ENCODE data around the gene PDLIM1. TPM values are rescaled to one million over a fixed set of nuclear protein-coding genes. Genes with fewer than 3 reads are reported as not detected.

PDLIM1 gene
- total and polyA plus RNA-seq, 12 donors, result 0.89 to 63.3 (median 31.2) TPM

- TF ChIP-seq POLR2A (IDR thresholded peaks at IDR 0.05), result no peak
- TF ChIP-seq, protein P1, sequence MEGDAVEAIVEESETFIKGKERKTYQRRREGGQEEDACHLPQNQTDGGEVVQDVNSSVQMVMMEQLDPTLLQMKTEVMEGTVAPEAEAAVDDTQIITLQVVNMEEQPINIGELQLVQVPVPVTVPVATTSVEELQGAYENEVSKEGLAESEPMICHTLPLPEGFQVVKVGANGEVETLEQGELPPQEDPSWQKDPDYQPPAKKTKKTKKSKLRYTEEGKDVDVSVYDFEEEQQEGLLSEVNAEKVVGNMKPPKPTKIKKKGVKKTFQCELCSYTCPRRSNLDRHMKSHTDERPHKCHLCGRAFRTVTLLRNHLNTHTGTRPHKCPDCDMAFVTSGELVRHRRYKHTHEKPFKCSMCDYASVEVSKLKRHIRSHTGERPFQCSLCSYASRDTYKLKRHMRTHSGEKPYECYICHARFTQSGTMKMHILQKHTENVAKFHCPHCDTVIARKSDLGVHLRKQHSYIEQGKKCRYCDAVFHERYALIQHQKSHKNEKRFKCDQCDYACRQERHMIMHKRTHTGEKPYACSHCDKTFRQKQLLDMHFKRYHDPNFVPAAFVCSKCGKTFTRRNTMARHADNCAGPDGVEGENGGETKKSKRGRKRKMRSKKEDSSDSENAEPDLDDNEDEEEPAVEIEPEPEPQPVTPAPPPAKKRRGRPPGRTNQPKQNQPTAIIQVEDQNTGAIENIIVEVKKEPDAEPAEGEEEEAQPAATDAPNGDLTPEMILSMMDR (IDR thresholded peaks at IDR 0.05), result no peak
- WGBS, 4 donors, result 62 to 87% (median 76%) methylated on average over 2 of the region's 2 CpGs
- intact Hi-C loops (cut with DNase I), result no loop called here
These were observed 65.7 kb downstream of the PDLIM1 start for GRCh38 chr10:95225136-95225535.

DNA sequence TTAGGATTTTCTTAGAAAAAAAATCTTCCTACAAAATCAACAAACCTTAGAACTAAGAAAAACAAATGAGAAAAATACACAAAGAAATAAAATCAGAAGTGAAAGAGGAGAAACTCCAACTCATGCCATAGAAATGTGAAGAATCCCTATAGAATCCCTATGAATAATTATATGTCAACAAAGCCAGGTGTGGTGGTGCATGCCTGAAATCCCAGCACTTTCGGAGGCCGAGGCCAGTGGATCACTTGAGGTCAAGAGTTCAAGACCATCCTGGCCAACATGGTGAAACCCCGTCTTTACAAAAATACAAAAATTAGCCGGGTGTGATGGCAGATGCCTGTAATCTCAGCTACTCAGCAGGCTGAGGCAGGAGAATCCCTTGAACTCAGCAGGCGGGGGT is 69.7 kb downstream of the PDLIM1 start:
- TF ChIP-seq POLR2A (IDR thresholded peaks at IDR 0.05), result no peak
- TF ChIP-seq, protein P1 (IDR thresholded peaks at IDR 0.05), result no peak
- no peak for DNase-seq
- Histone ChIP-seq H3K4me3 (no peak overlapping the region), H3K36me3 (replicated peaks in 1 of 2) (no peaks in the 10 kb centered on the region), H3K4me1 (replicated peaks in 1 of 2) (no peaks in the 10 kb centered on the region), H3K27ac (no peak overlapping the region), H3K9me3 (replicated peaks in 1 of 3) (no peaks in the 10 kb centered on the region), H3K27me3 (no peaks in the 10 kb centered on the region)
- intact Hi-C loops (cut with DNase I), result no loop called here
- 71 to 86% (median 79%) methylated on average over 5 of the region's 5 CpGs for WGBS, 4 donors

More at GRCh38 chr10:95225136-95225535, 65.7 kb downstream of the PDLIM1 start:
- H3K4me1 ChIP-seq (replicated peaks in 1 of 2), result peaks cover 2 to 8% of the 10 kb centered on the region in 2 donors
- DNase-seq, result no peak
- no peak overlapping the region for H3K4me3 ChIP-seq
- no peak overlapping the region for H3K27ac ChIP-seq
- H3K27me3 ChIP-seq, result no peaks in the 10 kb centered on the region
- no peaks in the 10 kb centered on the region for H3K36me3 ChIP-seq (replicated peaks in 1 of 2)
- no peaks in the 10 kb centered on the region for H3K9me3 ChIP-seq (replicated peaks in 1 of 3)

DNA sequence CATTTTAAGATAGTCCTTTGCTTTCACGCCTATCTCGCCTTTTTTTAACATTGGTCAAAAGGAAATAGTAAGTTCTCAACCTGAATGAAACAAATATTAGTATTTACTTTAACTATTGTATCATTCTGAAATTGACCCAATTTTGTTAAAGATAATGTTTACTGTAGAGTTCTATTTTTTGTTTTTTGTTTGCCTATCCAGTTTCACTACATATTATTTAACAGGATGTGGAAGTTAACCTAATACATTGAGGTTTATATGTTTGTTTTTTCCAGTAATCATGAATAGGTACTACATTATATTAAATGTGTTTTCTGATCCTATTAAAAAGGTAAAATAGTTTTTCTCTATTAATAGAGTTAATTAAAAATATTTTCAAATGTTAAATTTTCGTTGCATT is 70.3 kb downstream of the PDLIM1 start:
- DNase-seq, result no peak
- Histone ChIP-seq H3K9me3 (replicated peaks in 1 of 3) (no peaks in the 10 kb centered on the region), H3K36me3 (replicated peaks in 1 of 2) (no peaks in the 10 kb centered on the region), H3K27me3 (no peaks in the 10 kb centered on the region), H3K27ac (no peak overlapping the region), H3K4me3 (no peak overlapping the region), H3K4me1 (replicated peaks in 1 of 2) (no peaks in the 10 kb centered on the region)
- intact Hi-C loops (cut with DNase I), result no loop called here
- TF ChIP-seq, protein P1 (IDR thresholded peaks at IDR 0.05), result no peak
- no peak for TF ChIP-seq POLR2A (IDR thresholded peaks at IDR 0.05)
- 82 to 87% (median 84%) methylated on average over 3 of the region's 3 CpGs for WGBS, 4 donors

- no peaks in the 10 kb centered on the region for H3K27me3 ChIP-seq
- no peak overlapping the region for H3K4me3 ChIP-seq
- no peaks in the 10 kb centered on the region for H3K36me3 ChIP-seq (replicated peaks in 1 of 2)
- H3K9me3 ChIP-seq (replicated peaks in 1 of 3), result no peaks in the 10 kb centered on the region
- no peak for TF ChIP-seq POLR2A (IDR thresholded peaks at IDR 0.05)
- TF ChIP-seq, protein P1 (IDR thresholded peaks at IDR 0.05), result no peak
- intact Hi-C loops (cut with DNase I), result no loop called here
- DNase-seq, result no peak
- H3K4me1 ChIP-seq (replicated peaks in 1 of 2), result no peaks in the 10 kb centered on the region
- WGBS, 4 donors, result 48 to 68% (median 59%) methylated on average over 1 of the region's 1 CpG
- no peak overlapping the region for H3K27ac ChIP-seq
These were observed 73.3 kb downstream of the PDLIM1 start for GRCh38 chr10:95217476-95217875.

Data from adrenal gland (tissue), 12 donors.